ENCODE results near the gene AHSA1.
"Not testable (repeated sequence)": the region's sequence is repeated elsewhere in the genome, so short reads cannot be mapped to it uniquely, and the experiment has no call there.

The AHSA1 gene

DNA sequence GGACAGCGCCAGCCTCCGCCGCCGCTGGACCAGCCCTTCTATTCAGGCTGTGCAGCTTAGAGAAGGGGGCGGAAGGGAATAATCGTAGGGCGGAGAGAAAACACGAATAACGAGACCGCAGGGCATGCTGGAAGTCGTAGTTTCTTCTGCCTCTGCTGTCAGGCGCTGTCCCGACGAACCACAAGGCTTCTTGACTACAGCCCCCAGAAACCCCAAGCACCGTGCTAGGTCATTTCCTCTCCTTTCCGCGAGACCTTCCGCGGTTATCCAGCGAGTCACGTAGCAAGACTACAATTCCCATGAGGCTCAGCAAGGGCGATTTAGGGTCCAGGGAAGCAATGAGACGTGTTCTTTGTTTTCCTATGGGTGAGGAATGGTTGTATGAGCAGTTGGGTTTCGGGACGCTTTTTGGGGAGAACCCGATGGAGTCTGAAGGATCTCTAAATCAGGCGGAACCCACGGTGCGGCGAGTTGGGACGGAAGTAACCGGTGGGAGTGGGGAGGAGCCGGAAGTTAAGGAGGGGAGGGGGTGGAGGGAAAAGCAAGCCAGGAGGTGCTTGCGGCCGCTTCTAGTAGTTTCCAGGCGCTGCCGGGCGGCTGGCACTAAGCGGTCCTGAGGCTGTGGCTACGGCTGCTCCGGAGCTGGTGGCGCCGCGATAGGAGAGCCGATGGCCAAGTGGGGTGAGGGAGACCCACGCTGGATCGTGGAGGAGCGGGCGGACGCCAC, at the start of gene AHSA1, which contains the start of gene VIPAS39:
Gene AHSA1, plus strand, starts transcription at position 572 of the 727 bp plus-strand sequence. Its CDS starts 97 bp downstream, at position 669.
Gene VIPAS39, minus strand, starts transcription at position 80 of the 727 bp plus-strand sequence. CDS start 3,499 bp downstream, outside the sequence.
- DNase-seq, result peak; percentile 91

- no peak for DNase-seq
Measured at GRCh38 chr14:77409131-77409533, 48.8 kb upstream of the AHSA1 start.

DNA sequence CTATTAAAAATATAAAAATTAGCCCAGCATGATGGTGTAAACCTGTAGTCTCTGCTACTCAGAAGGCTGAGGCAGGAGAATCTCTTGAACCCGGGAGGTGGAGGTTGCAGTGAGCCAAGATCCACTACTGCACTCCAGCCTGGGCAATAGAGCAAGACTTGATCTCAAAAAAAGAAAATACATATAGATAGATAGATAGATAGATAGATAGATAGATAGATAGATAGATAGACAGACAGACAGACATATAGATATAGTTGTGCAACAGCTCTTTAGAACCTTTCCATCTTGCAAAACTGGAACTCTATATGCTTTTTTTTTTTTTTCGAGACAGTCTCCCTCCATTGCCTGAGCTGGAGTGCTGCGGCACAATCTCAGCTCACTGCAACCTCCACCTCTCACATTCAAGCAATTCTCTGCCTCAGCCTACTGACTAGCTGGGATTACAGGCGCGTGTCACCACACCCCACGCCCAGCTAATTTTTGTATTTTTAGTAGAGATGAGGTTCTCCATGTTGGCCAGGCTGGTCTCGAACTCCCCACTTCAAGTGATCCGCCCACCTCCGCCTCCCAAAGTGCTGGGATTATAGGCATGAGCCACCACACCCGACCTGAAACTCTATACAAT, 42.4 kb upstream of the AHSA1 start:
- DNase-seq, result not testable (repeated sequence)

DNA sequence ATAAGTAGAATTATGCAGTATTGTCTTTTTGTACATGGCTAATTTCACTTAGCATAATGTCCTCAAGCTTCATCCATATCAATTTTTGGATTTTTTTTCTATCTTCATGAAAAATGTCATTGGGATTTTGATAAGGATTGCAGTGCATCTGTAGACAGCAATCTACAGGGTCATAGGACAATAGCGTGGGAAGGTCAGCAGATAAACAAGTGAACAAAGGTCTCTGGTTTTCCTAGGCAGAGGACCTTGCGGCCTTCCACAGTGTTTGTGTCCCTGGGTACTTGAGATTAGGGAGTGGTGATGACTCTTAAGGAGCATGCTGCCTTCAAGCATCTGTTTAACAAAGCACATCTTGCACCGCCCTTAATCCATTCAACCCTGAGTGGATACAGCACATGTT, 41.8 kb upstream of the AHSA1 start:
- not testable (repeated sequence) for DNase-seq

- no peak for DNase-seq
Measured at GRCh38 chr14:77416836-77417235, 41.1 kb upstream of the AHSA1 start.

GRCh38 chr14:77421201-77421600, 36.7 kb upstream of the AHSA1 start:
- DNase-seq, result no peak

GRCh38 chr14:77423423-77423822, 34.5 kb upstream of the AHSA1 start, which contains the start of gene NOXRED1:
Gene NOXRED1, minus strand, starts transcription at chr14:77423523. Its CDS starts 634 bp downstream, at chr14:77422889.
- DNase-seq, result no peak

DNA sequence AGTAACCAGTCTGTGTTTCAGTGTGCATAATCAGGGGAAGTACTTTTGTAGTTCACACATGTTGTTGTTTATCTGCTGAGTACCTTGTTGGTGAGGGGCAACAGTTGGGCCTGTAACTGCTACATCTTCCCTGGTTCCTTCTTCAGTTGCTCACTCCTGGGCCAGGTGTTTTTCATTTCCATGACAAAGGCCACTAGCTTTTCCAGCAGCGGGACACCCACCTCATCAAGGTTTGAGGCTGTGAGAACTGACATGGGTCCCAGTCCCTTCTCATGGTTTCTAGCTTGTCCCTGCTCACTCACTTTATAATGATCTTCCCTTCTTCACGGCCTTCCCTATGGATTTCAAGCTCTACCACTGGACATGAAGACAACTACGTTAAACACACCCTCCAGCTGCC, 33.0 kb upstream of the AHSA1 start:
- no peak for DNase-seq

DNA sequence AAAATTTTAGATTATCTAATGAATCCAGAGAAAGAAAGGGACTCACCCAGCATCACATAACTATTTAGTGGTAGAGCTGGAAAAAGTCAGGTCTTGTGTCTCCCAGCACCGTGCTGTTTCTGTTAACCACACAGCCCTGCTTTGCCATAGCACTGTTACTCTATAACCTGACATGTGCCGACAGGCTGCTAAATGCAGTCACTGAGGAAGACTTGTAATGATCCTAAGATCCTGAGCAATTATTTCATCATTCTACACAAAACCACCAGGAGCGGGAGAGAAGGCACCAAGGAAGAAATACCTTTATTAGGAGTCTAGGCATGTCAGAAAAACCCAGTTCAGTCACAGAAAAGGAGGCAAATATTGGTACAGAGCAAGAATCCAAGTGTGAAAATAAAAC, 31.5 kb upstream of the AHSA1 start:
- no peak for DNase-seq

DNA sequence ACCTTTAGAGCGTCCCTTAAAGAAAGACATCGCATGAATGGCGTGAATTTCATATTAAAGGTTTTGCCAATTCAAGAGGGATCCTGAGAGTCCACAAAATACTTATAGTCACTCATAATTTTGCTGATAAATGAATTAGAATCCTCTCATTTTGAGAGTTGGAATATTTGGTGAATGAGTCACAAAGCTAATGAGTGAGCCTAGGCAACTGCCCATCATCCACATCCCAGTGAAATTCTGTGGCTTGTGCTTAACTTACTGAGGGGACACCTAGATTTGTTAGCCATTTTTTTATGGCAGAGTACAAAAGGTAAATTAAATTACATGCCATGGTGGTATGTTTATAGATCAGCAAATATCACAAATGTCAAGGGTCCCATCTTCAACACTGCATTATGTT, 21.9 kb upstream of the AHSA1 start:
- no peak for DNase-seq

- DNase-seq, result no peak
Measured at GRCh38 chr14:77438596-77438995, 19.3 kb upstream of the AHSA1 start.

DNA sequence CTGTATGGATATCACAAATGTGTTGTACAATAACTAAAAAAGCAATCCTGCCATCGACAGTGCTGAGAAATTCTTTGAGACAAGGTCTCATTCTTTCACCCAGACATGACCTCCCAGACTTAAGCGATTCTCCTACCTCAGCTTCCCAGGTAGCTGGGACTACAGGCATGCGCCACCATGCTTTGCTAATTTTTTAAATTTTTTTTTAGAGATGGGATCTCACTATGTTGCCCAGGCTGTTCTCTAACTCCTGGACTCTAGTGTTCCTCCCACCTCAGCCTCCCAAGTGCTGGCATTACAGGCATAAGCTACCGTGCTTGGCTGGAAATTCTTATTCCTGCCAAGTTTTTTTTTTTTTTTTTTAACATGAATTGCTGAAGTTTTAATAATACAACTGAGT, 18.0 kb upstream of the AHSA1 start:
- no peak for DNase-seq

- DNase-seq, result no peak
Measured at GRCh38 chr14:77442196-77442595, 15.7 kb upstream of the AHSA1 start.

GRCh38 chr14:77455966-77456640, 1.8 kb upstream of the AHSA1 start:
- DNase-seq, result no peak

DNA sequence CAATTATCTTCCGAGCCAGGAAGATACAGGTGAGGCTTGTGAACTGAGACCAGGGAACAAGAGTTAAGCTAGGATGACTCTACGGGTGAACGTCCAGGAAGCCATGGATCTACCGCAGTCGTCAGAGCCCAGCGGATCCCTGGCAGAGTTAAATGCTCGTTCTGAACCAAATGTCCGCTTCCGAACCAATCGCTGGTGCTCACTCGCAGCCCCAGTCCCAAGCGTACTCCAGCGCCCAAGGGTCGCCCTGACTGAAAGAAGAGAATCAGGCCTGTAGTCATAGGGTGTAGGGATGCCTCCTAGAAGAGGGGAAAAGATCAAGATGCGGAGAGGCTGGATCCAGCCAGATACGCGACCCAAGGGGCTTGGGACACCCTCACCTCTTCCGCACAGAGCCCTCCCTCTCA, 775 bp upstream of the AHSA1 start:
- no peak for DNase-seq

DNA sequence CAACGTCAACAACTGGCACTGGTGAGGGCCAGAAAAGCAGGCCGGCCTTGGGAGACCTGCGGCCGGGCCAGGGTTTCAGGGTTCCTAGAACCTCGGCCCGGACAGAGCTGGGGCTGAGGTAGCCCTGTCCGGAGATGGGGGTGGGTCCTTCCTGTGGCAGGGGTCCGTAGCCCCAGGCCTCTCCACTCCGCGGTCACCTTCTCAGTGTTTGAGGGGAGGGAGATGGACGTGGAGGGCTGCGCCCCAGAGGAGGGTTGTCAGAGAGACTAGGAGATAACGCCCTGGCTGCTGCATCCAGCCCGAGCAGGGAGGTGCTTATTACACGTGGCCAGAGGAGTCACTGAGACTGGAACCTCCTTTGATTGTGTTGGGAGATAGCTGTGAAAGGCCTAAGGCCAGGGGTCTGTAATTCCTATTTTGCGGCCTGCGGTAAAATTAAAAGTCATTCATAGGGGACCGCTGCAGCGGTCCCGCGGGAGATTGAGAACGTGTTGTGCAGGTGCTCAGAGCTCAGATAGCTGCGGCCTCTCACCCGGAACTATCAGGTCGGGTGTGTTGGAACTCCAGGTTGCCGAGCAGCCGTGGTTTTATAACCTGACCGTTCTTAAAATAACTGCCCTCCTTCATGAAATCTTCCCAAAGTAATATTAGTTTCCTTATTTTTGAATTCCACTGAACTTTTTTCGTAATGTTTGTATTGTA, 507 bp downstream of the AHSA1 start:
- DNase-seq, result peak; percentile 32

GRCh38 chr14:77459072-77459723, 1.3 kb downstream of the AHSA1 start:
- peak; percentile 60 for DNase-seq

GRCh38 chr14:77467801-77468200, 9.9 kb downstream of the AHSA1 start:
- no peak for DNase-seq

DNA sequence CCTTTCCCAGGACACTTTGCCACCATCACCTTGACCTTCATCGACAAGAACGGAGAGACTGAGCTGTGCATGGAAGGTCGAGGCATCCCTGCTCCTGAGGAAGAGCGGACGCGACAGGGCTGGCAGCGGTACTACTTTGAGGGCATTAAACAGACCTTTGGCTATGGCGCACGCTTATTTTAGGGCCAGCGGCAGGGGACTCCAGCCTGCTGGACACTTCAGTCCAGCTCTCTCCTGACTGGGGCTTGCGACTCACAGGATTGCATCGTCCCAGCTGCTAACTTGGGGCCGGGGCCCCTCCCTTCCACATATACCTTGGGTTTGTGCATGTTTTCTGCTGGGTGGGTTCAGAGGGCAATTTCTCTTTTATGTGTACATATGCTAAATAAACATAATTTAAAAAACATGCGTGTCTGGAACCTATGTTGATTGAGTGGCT, 11.2 kb downstream of the AHSA1 start:
- no peak for DNase-seq

GRCh38 chr14:77469539-77469938, 11.6 kb downstream of the AHSA1 start:
- no peak for DNase-seq

GRCh38 chr14:77470224-77470870, 12.5 kb downstream of the AHSA1 start:
- no peak for DNase-seq

DNA sequence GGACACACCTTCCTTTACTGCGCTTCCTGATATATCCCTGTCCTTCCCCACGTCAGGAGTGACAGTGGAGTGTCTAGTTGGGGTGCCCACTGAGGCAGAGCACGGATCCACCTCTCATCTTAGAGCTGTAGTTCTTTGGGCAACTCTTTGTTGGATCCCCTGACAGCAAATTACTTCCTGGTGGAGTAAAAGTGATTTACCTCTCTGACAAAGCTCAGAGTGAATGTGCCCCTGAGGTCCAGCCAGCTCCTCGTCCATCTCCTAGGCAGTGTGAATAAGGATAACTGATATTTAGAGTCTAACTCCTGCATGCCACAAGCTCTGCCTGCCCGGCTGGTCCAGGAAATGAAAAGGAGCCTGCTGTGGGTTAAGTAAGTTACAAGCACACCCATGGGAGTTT, 16.0 kb downstream of the AHSA1 start:
- DNase-seq, result no peak
